Adrenal gland (tissue), 5 donors: Measurements from ENCODE around the gene EZH2.

Experiments used
- POLR2A ChIP-seq, 2 donors: fragments of 450-650 bp; IDR thresholded peaks; one replicate each; pipeline ENCODE4 v1.6.1; 2017; ENCODE audit warnings: antibody characterized with exemption in 2 of 2, mild to moderate bottlenecking in 2 of 2, moderate library complexity in 1 of 2
- TF ChIP-seq, protein P1 (sequence below), 6 experiments: fragments of 450-650 bp in 4 of 6; fragments of 200-600 bp in 2 of 6; sonication (generic) in 1 of 6; IDR thresholded peaks; 1 replicate in 5 of 6; 2 replicates in 1 of 6; pipeline versions ENCODE4 v1.5.1 to v1.8.0; 2016 to 2021; ENCODE audit warnings: antibody characterized with exemption in 6 of 6, mild to moderate bottlenecking in 2 of 6, moderate library complexity in 1 of 6
- donor health status: DM: no; HTN: no; CAD: no.

- no peak for TF ChIP-seq POLR2A (IDR thresholded peaks at IDR 0.05)
- TF ChIP-seq, protein P1, sequence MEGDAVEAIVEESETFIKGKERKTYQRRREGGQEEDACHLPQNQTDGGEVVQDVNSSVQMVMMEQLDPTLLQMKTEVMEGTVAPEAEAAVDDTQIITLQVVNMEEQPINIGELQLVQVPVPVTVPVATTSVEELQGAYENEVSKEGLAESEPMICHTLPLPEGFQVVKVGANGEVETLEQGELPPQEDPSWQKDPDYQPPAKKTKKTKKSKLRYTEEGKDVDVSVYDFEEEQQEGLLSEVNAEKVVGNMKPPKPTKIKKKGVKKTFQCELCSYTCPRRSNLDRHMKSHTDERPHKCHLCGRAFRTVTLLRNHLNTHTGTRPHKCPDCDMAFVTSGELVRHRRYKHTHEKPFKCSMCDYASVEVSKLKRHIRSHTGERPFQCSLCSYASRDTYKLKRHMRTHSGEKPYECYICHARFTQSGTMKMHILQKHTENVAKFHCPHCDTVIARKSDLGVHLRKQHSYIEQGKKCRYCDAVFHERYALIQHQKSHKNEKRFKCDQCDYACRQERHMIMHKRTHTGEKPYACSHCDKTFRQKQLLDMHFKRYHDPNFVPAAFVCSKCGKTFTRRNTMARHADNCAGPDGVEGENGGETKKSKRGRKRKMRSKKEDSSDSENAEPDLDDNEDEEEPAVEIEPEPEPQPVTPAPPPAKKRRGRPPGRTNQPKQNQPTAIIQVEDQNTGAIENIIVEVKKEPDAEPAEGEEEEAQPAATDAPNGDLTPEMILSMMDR (IDR thresholded peaks at IDR 0.05): no peak
Observed at GRCh38 chr7:148804343-148805235, 79.5 kb downstream of the EZH2 start.
